Measurements from ENCODE around the gene KRT27. TPM values are rescaled to one million over a fixed set of nuclear protein-coding genes. Genes with fewer than 3 reads are reported as not detected.

The KRT27 gene
- total and polyA plus RNA-seq, 9 of the 15 experiments (the other 6 are each of a cell fraction or from before 2014, with no cell fraction given): 0.10 TPM; not detected in 8

- Histone ChIP-seq H3K9me3 (replicated peaks; ENCODE audit: control insufficient read depth, insufficient read depth, low read depth, low read length) (no peaks in the 10 kb centered on the region), H3K27me3 (ENCODE audit: control insufficient read depth in 2 of 2, insufficient read depth in 2 of 2, low read length in 2 of 2) (peaks cover 14 to 21% of the 10 kb centered on the region in 2 experiments; a peak in 4 of 5 replicates), H3K27ac (ENCODE audit: extremely low read depth, low read depth, low read length) (no peak overlapping the region), H4K20me1 (replicated peaks; ENCODE audit: control insufficient read depth, insufficient read depth, low read length) (no peaks in the 10 kb centered on the region), H3K4me1 (replicated peaks in 1 of 2; ENCODE audit: control insufficient read depth in 2 of 2, insufficient read depth in 2 of 2, low read length in 2 of 2) (no peaks in the 10 kb centered on the region), H3K36me3 (ENCODE audit: control insufficient read depth, insufficient read depth, low read length) (no peaks in the 10 kb centered on the region), H3K79me2 (ENCODE audit: control insufficient read depth, insufficient read depth, low read length) (no peaks in the 10 kb centered on the region), H3K9ac (ENCODE audit: insufficient read depth in 1 of 2, low read depth in 2 of 2, low read length in 2 of 2) (no peak overlapping the region), H2AFZ (ENCODE audit: low read depth, low read length) (no peak overlapping the region), H3K9me1 (ENCODE audit: control insufficient read depth, insufficient read depth, low read length) (no peaks in the 10 kb centered on the region), H3K4me3 (no peak overlapping the region), H3K4me2 (ENCODE audit: insufficient read depth, low read length) (no peak overlapping the region)
- ATAC-seq (no peak), FAIRE-seq (no peak), DNase-seq (ENCODE audit: extremely low read depth in 1 of 4, low spot score in 3 of 4) (no peak)
- intact Hi-C loops (cut with micrococcal nuclease): no loop called here
- BruUV-seq (replicated peaks): no TSS peak
- ChIA-PET POLR2A (no interaction called here), CTCF (ENCODE audit: low intra/inter-chr PET ratio) (interaction anchor here (0.5 kb wide), 1 partner anchor 335 kb away, joined by 3 read pairs; no protein-coding TSS in a partner anchor)
- in situ Hi-C loops (cut with MboI): no loop called here
- TF ChIP-seq NFIC (IDR thresholded peaks at IDR 0.05) (peak; percentile 13; the same call in 1 of the 2 replicates), HNRNPLL (IDR thresholded peaks at IDR 0.05; ENCODE audit: low read depth, low read length, poor library complexity, severe bottlenecking) (peak; percentile 53), NRF1 (conservative IDR thresholded peaks at IDR 0.05 in 1 of 2, IDR thresholded peaks at IDR 0.05 in 1 of 2) (peak in 1 of 2 experiments; percentile 30; a peak in 1 of 4 replicates)
- TF ChIP-seq, protein P1, sequence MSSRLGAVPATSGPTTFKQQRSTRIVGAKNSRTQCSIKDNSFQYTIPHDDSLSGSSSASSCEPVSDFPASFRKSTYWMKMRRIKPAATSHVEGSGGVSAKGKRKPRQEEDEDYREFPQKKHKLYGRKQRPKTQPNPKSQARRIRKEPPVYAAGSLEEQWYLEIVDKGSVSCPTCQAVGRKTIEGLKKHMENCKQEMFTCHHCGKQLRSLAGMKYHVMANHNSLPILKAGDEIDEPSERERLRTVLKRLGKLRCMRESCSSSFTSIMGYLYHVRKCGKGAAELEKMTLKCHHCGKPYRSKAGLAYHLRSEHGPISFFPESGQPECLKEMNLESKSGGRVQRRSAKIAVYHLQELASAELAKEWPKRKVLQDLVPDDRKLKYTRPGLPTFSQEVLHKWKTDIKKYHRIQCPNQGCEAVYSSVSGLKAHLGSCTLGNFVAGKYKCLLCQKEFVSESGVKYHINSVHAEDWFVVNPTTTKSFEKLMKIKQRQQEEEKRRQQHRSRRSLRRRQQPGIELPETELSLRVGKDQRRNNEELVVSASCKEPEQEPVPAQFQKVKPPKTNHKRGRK (tag; IDR thresholded peaks at IDR 0.05): no peak
- TF ChIP-seq, protein P2, sequence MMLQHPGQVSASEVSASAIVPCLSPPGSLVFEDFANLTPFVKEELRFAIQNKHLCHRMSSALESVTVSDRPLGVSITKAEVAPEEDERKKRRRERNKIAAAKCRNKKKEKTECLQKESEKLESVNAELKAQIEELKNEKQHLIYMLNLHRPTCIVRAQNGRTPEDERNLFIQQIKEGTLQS (IDR thresholded peaks at IDR 0.05): no peak
- TF ChIP-seq, protein P2 (CRISPR knock-in tag; conservative IDR thresholded peaks at IDR 0.05): no peak
- WGBS (ENCODE audit: insufficient coverage, low coverage, missing lambda C conversion rate): 6% methylated on average over 6 of the region's 6 CpGs
Observed at GRCh38 chr17:40750391-40750790, 32.0 kb downstream of the KRT27 start.

All from K562 (cell line).